ENCODE data around the gene ACOX3.
A peak's percentile ranks its signal among the peaks of the same experiment; 100 is the strongest.

Gene ACOX3

DNA sequence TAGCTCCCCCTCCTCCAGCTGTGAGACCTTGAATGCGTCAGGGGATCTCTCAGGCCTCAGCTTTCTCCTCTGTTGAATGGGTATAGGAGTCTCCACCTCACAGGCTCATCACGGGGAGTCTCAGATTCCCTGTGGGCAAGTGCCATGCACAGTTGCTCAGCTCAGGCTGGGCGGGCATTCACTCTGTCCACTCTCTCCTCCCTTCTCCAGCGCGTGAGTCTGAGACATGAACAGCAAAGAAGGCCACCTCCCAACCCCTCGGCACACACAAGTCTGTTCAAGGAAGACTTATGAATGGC lies 111.0 kb downstream of the ACOX3 start:
- TF ChIP-seq, protein P1, sequence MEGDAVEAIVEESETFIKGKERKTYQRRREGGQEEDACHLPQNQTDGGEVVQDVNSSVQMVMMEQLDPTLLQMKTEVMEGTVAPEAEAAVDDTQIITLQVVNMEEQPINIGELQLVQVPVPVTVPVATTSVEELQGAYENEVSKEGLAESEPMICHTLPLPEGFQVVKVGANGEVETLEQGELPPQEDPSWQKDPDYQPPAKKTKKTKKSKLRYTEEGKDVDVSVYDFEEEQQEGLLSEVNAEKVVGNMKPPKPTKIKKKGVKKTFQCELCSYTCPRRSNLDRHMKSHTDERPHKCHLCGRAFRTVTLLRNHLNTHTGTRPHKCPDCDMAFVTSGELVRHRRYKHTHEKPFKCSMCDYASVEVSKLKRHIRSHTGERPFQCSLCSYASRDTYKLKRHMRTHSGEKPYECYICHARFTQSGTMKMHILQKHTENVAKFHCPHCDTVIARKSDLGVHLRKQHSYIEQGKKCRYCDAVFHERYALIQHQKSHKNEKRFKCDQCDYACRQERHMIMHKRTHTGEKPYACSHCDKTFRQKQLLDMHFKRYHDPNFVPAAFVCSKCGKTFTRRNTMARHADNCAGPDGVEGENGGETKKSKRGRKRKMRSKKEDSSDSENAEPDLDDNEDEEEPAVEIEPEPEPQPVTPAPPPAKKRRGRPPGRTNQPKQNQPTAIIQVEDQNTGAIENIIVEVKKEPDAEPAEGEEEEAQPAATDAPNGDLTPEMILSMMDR (IDR thresholded peaks at IDR 0.05; ENCODE audit: unreplicated experiment in 3 of 3), result no peak
- H3K36me3 Mint-ChIP-seq (ENCODE audit: low read depth), result no peaks in the 10 kb centered on the region
- H3K4me1 Mint-ChIP-seq, result peaks cover 10% of the 10 kb centered on the region
- peaks cover 9% of the 10 kb centered on the region for H3K9me3 Mint-ChIP-seq
- H3K27ac Mint-ChIP-seq, result no peak overlapping the region
- no peak overlapping the region for H3K4me3 Mint-ChIP-seq
- peaks cover 5% of the 10 kb centered on the region for H3K27me3 Mint-ChIP-seq (ENCODE audit: low read depth)

DNA sequence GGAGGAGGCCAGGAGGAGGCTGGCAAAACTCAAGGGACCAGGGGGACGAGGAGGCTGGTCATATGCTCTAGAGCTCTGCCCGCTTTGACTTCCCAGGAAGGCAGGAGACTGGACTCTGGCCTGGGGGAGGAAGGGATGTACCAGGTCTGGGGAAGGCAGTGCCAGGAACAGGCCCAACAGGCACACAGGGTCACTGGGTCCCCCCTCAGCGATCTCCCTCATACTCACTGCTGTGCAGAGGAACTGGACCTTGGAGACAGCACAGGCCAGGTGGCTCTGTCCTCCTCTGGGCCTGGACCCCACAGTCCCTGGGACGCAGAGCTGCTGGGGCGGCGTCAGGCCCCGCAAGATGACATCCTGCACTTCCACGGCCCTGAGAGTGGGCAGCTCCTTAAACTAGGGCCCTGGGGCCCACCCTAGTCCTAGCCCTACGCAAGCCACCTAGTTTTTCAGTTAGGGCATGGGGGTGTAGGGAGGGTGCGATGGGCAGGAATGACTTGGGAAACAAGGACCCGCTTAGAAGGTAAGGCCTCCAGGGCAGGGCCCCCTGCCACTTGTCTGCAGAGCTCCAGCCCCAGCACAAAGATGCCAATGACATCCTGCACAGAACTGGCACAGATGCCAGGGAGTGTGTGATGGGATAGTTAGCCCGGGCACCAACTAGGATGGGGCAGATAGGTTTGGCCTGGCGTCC lies 111.5 kb downstream of the ACOX3 start:
- H3K27me3 Mint-ChIP-seq (ENCODE audit: low read depth), result peaks cover 5% of the 10 kb centered on the region
- no peak overlapping the region for H3K4me3 Mint-ChIP-seq
- H3K27ac Mint-ChIP-seq, result no peak overlapping the region
- TF ChIP-seq, protein P1 (IDR thresholded peaks at IDR 0.05; ENCODE audit: unreplicated experiment in 3 of 3), result no peak
- no peaks in the 10 kb centered on the region for H3K36me3 Mint-ChIP-seq (ENCODE audit: low read depth)
- H3K9me3 Mint-ChIP-seq, result peaks cover 14% of the 10 kb centered on the region
- peaks cover 10% of the 10 kb centered on the region for H3K4me1 Mint-ChIP-seq

DNA sequence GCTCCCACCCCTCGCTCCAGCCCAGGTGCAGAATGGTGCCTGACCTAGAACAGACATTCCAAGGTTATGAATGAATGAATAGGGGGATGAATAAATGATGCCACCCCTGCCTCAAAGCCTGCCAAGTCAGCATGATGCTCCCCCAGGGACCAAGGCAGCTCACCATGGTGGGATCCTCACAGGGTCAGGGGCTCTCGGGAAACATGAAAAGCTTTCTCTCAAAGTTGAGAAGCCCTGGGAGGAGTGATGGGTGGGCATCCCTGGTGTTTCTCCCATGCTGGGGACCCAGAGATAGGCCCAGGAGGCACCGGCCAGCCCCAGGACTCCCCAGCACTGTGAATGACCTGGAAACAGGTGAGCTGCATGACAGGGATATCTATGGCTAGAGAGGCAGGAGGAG lies 112.1 kb downstream of the ACOX3 start:
- Mint-ChIP-seq H3K27me3 (ENCODE audit: low read depth) (peaks cover 5% of the 10 kb centered on the region), H3K9me3 (peaks cover 17% of the 10 kb centered on the region), H3K4me3 (no peak overlapping the region), H3K27ac (no peak overlapping the region), H3K4me1 (peaks cover 10% of the 10 kb centered on the region), H3K36me3 (ENCODE audit: low read depth) (no peaks in the 10 kb centered on the region)
- TF ChIP-seq, protein P1 (IDR thresholded peaks at IDR 0.05; ENCODE audit: unreplicated experiment in 3 of 3), result no peak

DNA sequence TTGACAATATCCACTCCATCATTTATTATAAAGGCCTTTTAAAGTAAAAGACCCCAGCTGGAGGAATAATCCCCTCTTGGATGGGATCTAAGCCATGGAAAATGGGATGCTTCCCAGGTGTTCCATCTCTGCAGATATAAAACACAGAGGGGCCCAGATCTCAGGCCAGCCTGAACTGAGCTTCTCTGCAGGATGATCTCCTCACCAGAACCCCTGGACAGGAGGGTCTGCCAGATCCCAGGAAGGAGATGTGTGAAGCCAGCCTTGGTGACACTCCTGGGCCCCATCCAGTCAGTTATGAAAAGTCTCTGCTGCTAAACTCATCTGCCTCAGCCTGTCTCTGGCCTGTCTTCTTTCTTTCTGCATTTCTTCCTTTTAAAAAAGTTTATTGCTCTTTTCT lies 114.3 kb downstream of the ACOX3 start:
- Mint-ChIP-seq H3K4me1 (peaks cover 5% of the 10 kb centered on the region), H3K9me3 (peaks cover 24% of the 10 kb centered on the region), H3K4me3 (no peak overlapping the region), H3K27me3 (ENCODE audit: low read depth) (no peaks in the 10 kb centered on the region), H3K36me3 (ENCODE audit: low read depth) (no peaks in the 10 kb centered on the region), H3K27ac (peak overlapping the region in 1 of 3 experiments; percentile 23)
- TF ChIP-seq, protein P1 (IDR thresholded peaks at IDR 0.05; ENCODE audit: unreplicated experiment in 3 of 3), result no peak

DNA sequence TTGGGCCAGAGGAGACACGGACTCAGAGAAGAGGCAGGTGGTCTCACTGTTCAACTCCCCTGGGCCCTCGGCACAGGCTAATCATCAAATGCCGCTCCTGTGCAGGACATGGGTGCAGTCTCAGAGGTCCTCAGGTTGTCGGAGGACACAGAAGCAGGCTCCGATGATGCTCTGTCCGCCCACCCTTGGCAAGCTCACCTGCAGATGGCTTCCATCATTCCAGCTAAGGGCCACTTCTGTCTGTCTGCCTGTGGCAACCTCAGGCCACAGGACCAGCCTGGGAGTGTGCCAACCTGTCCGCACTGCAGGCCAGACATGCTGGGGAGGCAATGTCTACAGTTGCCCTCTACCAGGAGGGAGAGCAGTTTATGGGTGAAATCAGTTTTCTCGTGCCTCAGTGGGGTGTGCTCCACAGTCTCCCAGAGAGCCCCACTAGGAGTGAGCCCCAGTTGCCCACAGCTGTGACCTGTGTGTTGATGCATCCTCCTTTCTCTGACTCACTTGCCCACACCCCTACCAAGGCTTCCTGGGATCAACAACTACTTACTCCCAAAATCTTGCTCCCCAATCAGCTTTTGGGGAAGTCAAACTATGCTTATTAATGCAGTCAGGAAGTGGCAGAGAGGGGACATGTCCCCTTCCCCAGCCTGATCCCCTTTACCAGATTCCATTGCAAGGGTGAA lies 115.1 kb downstream of the ACOX3 start:
- H3K36me3 Mint-ChIP-seq (ENCODE audit: low read depth), result no peaks in the 10 kb centered on the region
- H3K9me3 Mint-ChIP-seq, result peaks cover 24% of the 10 kb centered on the region
- H3K4me3 Mint-ChIP-seq, result no peak overlapping the region
- no peaks in the 10 kb centered on the region for H3K27me3 Mint-ChIP-seq (ENCODE audit: low read depth)
- no peak overlapping the region for H3K27ac Mint-ChIP-seq
- TF ChIP-seq, protein P1 (IDR thresholded peaks at IDR 0.05; ENCODE audit: unreplicated experiment in 3 of 3), result no peak
- peaks cover 1% of the 10 kb centered on the region for H3K4me1 Mint-ChIP-seq
